ENCODE measurements around the gene TMEM98. TPM values are rescaled to one million over a fixed set of nuclear protein-coding genes. Genes with fewer than 3 reads are reported as not detected.

The TMEM98 gene
- total and polyA plus RNA-seq, 9 of the 15 experiments (the other 6 are each of a cell fraction or from before 2014, with no cell fraction given) = 33.5 to 164 (median 84.7) TPM

Other genes starting within 250 kb of the TMEM98 start
- gene MYO1D, start 51.0 kb upstream of the TMEM98 start, total RNA-seq (2014; rRNA removed) = 34.9 and 39.5 TPM in 2 replicates
- 46.2 and 46.3 TPM in 2 replicates for gene MYO1D, start 51.0 kb upstream of the TMEM98 start, total RNA-seq (2014; rRNA removed; fragmentation: Illumina TruSeq; extraction: Trizol)
- gene MYO1D, start 51.0 kb upstream of the TMEM98 start, total RNA-seq (2015; rRNA removed; fragmentation: Illumina TruSeq; extraction: Trizol) = 44.6 and 45.4 TPM in 2 replicates
- 50.7 and 60.2 TPM in 2 replicates for gene MYO1D, start 51.0 kb upstream of the TMEM98 start, total RNA-seq (2021)
- 26.4 and 71.2 TPM in 2 replicates for gene MYO1D, start 51.0 kb upstream of the TMEM98 start, polyA plus RNA-seq (2011; rRNA removed)
- 50.3 and 68.1 TPM in 2 replicates for gene MYO1D, start 51.0 kb upstream of the TMEM98 start, polyA plus RNA-seq (2014; fragmentation: Illumina TruSeq; extraction: Trizol)
- gene MYO1D, start 51.0 kb upstream of the TMEM98 start, polyA plus RNA-seq (2014; fragmentation: Nextera tagmentation; extraction: Ambion mirVana) = 1 to 10 TPM; 2.1 to 2.6 TPM
- gene MYO1D, start 51.0 kb upstream of the TMEM98 start, polyA plus RNA-seq (2014; rRNA removed) = 30.5 and 31.0 TPM in 2 replicates
- gene SPACA3, start 63.7 kb downstream of the TMEM98 start, total RNA-seq (2014; rRNA removed) = not detected in 2 replicates
- not detected in 2 replicates for gene SPACA3, start 63.7 kb downstream of the TMEM98 start, total RNA-seq (2014; rRNA removed; fragmentation: Illumina TruSeq; extraction: Trizol)
- not detected in 2 replicates for gene SPACA3, start 63.7 kb downstream of the TMEM98 start, total RNA-seq (2015; rRNA removed; fragmentation: Illumina TruSeq; extraction: Trizol)
- not detected in 2 replicates for gene SPACA3, start 63.7 kb downstream of the TMEM98 start, total RNA-seq (2021)
- gene SPACA3, start 63.7 kb downstream of the TMEM98 start, polyA plus RNA-seq (2011; rRNA removed) = not detected in 2 replicates
- gene SPACA3, start 63.7 kb downstream of the TMEM98 start, polyA plus RNA-seq (2014; fragmentation: Illumina TruSeq; extraction: Trizol) = not detected in 2 replicates
- gene SPACA3, start 63.7 kb downstream of the TMEM98 start, polyA plus RNA-seq (2014; fragmentation: Nextera tagmentation; extraction: Ambion mirVana) = under 1 TPM; 0.10 to 0.20 TPM
- not detected in 2 replicates for gene SPACA3, start 63.7 kb downstream of the TMEM98 start, polyA plus RNA-seq (2014; rRNA removed)

All from K562 (cell line).